Right atrium auricular region (tissue), 2 donors: ENCODE results near the gene SNX14. TPM values are rescaled to one million over a fixed set of nuclear protein-coding genes. Genes with fewer than 3 reads are reported as not detected.

Experiments used
- DNase-seq: peaks from one replicate; pipeline ENCODE4 v3.0.0-alpha.2; 2019; ENCODE audit warnings: low spot score
- H3K27ac ChIP-seq, 2 donors: fragments of 200-600 bp; sonication (generic); 1 replicate in 1 of 2; 2 replicates in 1 of 2; pipeline ENCODE4 v1.5.1; 2016 to 2019
- H3K27me3 ChIP-seq, 2 donors: fragments of 200-600 bp; sonication (generic); one replicate each; pipeline versions ENCODE4 v1.5.1 to v1.6.0; 2017 to 2019
- H3K36me3 ChIP-seq: fragments of 200-600 bp; sonication (generic); one replicate; pipeline ENCODE4 v1.5.1; 2016
- H3K4me1 ChIP-seq, 2 donors: fragments of 200-600 bp; sonication (generic); one replicate each; pipeline versions ENCODE4 v1.5.1 to v1.6.0; 2017 to 2019
- H3K4me3 ChIP-seq, 2 donors: fragments of 200-600 bp; sonication (generic); 1 replicate in 1 of 2; 2 replicates in 1 of 2; pipeline ENCODE4 v1.5.1; 2017 to 2019; ENCODE audit warnings: mild to moderate bottlenecking in 1 of 2, moderate library complexity in 1 of 2
- H3K9me3 ChIP-seq, 2 donors: fragments of 200-600 bp; sonication (generic); one replicate each; pipeline ENCODE4 v1.5.1; 2019
- CTCF ChIP-seq, 2 donors: fragments of 200-600 bp; sonication (generic); IDR thresholded peaks; one replicate each; pipeline ENCODE4 v1.5.1; 2019; ENCODE audit warnings: antibody characterized with exemption in 2 of 2
- total RNA-seq, 2 donors: library from RNA; depleted of rRNA; stranded (reverse); fragments of >200 nt; gene quantifications; one replicate each; pipeline ENCODE4 v1.1.0, GENCODE V29; 2016

SNX14 gene
- total RNA-seq, 2 donors from 2014 or later: 37.7 to 57.2 TPM

GRCh38 chr6:85612690-85613474, 19.2 kb upstream of the SNX14 start:
- TF ChIP-seq CTCF (IDR thresholded peaks at IDR 0.05): no peak
- Histone ChIP-seq H3K27me3 (no peaks in the 10 kb centered on the region), H3K27ac (no peak overlapping the region), H3K36me3 (peaks cover 75% of the 10 kb centered on the region), H3K9me3 (no peaks in the 10 kb centered on the region), H3K4me3 (no peak overlapping the region), H3K4me1 (no peaks in the 10 kb centered on the region)
- no peak for DNase-seq

GRCh38 chr6:85610182-85610895, 16.7 kb upstream of the SNX14 start:
- Histone ChIP-seq H3K27me3 (no peaks in the 10 kb centered on the region), H3K9me3 (no peaks in the 10 kb centered on the region), H3K4me3 (no peak overlapping the region), H3K27ac (no peak overlapping the region), H3K4me1 (no peaks in the 10 kb centered on the region), H3K36me3 (peaks cover 56% of the 10 kb centered on the region)
- no peak for DNase-seq
- TF ChIP-seq CTCF (IDR thresholded peaks at IDR 0.05): no peak

- no peak overlapping the region for H3K4me3 ChIP-seq
- no peak overlapping the region for H3K27ac ChIP-seq
- TF ChIP-seq CTCF (IDR thresholded peaks at IDR 0.05): no peak
- no peaks in the 10 kb centered on the region for H3K9me3 ChIP-seq
- no peak for DNase-seq
- H3K4me1 ChIP-seq: no peaks in the 10 kb centered on the region
- H3K27me3 ChIP-seq: no peaks in the 10 kb centered on the region
- H3K36me3 ChIP-seq: no peaks in the 10 kb centered on the region
Observed at GRCh38 chr6:85602100-85602499, 8.4 kb upstream of the SNX14 start.

GRCh38 chr6:85600713-85601313, 7.2 kb upstream of the SNX14 start:
- no peak for DNase-seq
- TF ChIP-seq CTCF (IDR thresholded peaks at IDR 0.05): no peak
- no peaks in the 10 kb centered on the region for H3K36me3 ChIP-seq
- H3K4me1 ChIP-seq: no peaks in the 10 kb centered on the region
- H3K27ac ChIP-seq: no peak overlapping the region
- H3K4me3 ChIP-seq: no peak overlapping the region
- H3K27me3 ChIP-seq: no peaks in the 10 kb centered on the region
- H3K9me3 ChIP-seq: no peaks in the 10 kb centered on the region

- Histone ChIP-seq H3K27ac (peak overlapping the region; percentile 98), H3K36me3 (no peaks in the 10 kb centered on the region), H3K27me3 (no peaks in the 10 kb centered on the region), H3K9me3 (no peaks in the 10 kb centered on the region), H3K4me3 (peak overlapping the region; percentile 80 to 84), H3K4me1 (peaks cover 0 to 17% of the 10 kb centered on the region in 2 donors)
- no peak for TF ChIP-seq CTCF (IDR thresholded peaks at IDR 0.05)
- DNase-seq: no peak
Observed at GRCh38 chr6:85594197-85594930, 706 bp upstream of the SNX14 start.
